ENCODE results near the gene NHEJ1. TPM values are rescaled to one million over a fixed set of nuclear protein-coding genes. Genes with fewer than 3 reads are reported as not detected.

NHEJ1 gene
- total RNA-seq, 1 donor from 2014 or later = 25.7 TPM

GRCh38 chr2:219056896-219057708 lies 103.5 kb downstream of the NHEJ1 start:
- no peak for DNase-seq

GRCh38 chr2:219056176-219056895 lies 104.3 kb downstream of the NHEJ1 start:
- DNase-seq = no peak

- no peak for DNase-seq
Observed at GRCh38 chr2:219054956-219055903, 105.4 kb downstream of the NHEJ1 start.

GRCh38 chr2:219049282-219049681 lies 111.3 kb downstream of the NHEJ1 start:
- DNase-seq = no peak

- peak; percentile 51 for DNase-seq
Observed at GRCh38 chr2:219045937-219046550, 114.6 kb downstream of the NHEJ1 start.

- no peak for DNase-seq
Observed at GRCh38 chr2:219042750-219043149, 117.9 kb downstream of the NHEJ1 start.

- no peak for DNase-seq
Observed at GRCh38 chr2:219042157-219042556, 118.5 kb downstream of the NHEJ1 start.

GRCh38 chr2:219041252-219041651 lies 119.4 kb downstream of the NHEJ1 start, which contains the start of gene CFAP65:
CFAP65 (minus strand) TSS chr2:219041516; CDS start chr2:219039048, 2,468 bp downstream.
- DNase-seq = peak; percentile 70

- DNase-seq = no peak
Observed at GRCh38 chr2:219038600-219038999, 122.0 kb downstream of the NHEJ1 start.

- DNase-seq = no peak
Observed at GRCh38 chr2:219037783-219038499, 122.7 kb downstream of the NHEJ1 start.

- DNase-seq = no peak
Observed at GRCh38 chr2:219035942-219036341, 124.7 kb downstream of the NHEJ1 start.

- no peak for DNase-seq
Observed at GRCh38 chr2:219034823-219035222, 125.8 kb downstream of the NHEJ1 start.

- DNase-seq = no peak
Observed at GRCh38 chr2:219032051-219032745, 128.4 kb downstream of the NHEJ1 start.

- DNase-seq = no peak
Observed at GRCh38 chr2:219031005-219031738, 129.4 kb downstream of the NHEJ1 start.

GRCh38 chr2:219030177-219030940 lies 130.3 kb downstream of the NHEJ1 start:
- DNase-seq = no peak

- DNase-seq = peak; percentile 90
Observed at GRCh38 chr2:219029829-219030165, 130.8 kb downstream of the NHEJ1 start.

GRCh38 chr2:219028996-219029828 lies 131.4 kb downstream of the NHEJ1 start:
- DNase-seq = no peak

GRCh38 chr2:219028141-219028540 lies 132.5 kb downstream of the NHEJ1 start:
- no peak for DNase-seq
